Endothelial cell of umbilical vein (primary cell): ENCODE data around the gene GPATCH1. TPM values are rescaled to one million over a fixed set of nuclear protein-coding genes. Genes with fewer than 3 reads are reported as not detected.

Source experiments
- BruUV-seq: library from RNA; stranded (reverse); fragments of 400-500 nt; replicated peaks from 2 replicates; lab custom pipeline; 2021; lab: Mats Ljungman, UMichigan
- CTCF ChIA-PET: fragments of 300-600, 350-600 bp; sonication (Branson Sonifier 250); formaldehyde crosslinking; loops from one replicate; lab custom pipeline; 2021; ENCODE audit warnings: antibody characterized with exemption, inconsistent platforms; lab: Charles Lee
- POLR2A ChIA-PET: fragments of 300-600, 350-600 bp; sonication (Branson Sonifier 250); formaldehyde crosslinking; loops from one replicate; lab custom pipeline; 2021; ENCODE audit warnings: antibody characterized with exemption, inconsistent platforms; lab: Charles Lee
- DNase-seq: peaks from one replicate; pipeline ENCODE4 v3.0.0-alpha.2; 2011; ENCODE audit warnings: low read depth, low spot score
- FAIRE-seq: peaks from 2 replicates; lab custom pipeline; 2011; peaks lifted over from hg19 to GRCh38; lab: Jason Lieb, UNC
- H2AFZ ChIP-seq: 2 replicates; pipeline ENCODE4 v1.6.0; 2012; ENCODE audit warnings: low read depth, low read length, control low read depth, inconsistent platforms
- H3K27ac ChIP-seq: 2 replicates; pipeline ENCODE4 v1.5.1; 2011; ENCODE audit warnings: low read depth, mild to moderate bottlenecking, control low read depth, low read length, moderate library complexity; ENCODE audit not compliant: insufficient read depth
- H3K27me3 ChIP-seq, 2 experiments: 2 replicates each; pipeline versions ENCODE4 v1.6.0 to v1.6.1; 2011; ENCODE audit warnings: low read length in 2 of 2, mixed read lengths in 1 of 2; ENCODE audit not compliant: control insufficient read depth in 2 of 2, insufficient read depth in 2 of 2
- H3K36me3 ChIP-seq, 2 experiments: 2 replicates in 1 of 2; 3 replicates in 1 of 2; pipeline ENCODE4 v1.5.1; 2011; ENCODE audit warnings: low read length in 2 of 2, mild to moderate bottlenecking in 1 of 2, moderate library complexity in 1 of 2; ENCODE audit not compliant: control insufficient read depth in 2 of 2, insufficient read depth in 2 of 2; ENCODE audit errors: extremely low read depth in 1 of 2
- H3K4me1 ChIP-seq: 3 replicates; pipeline ENCODE4 v1.5.1; 2011; ENCODE audit warnings: mild to moderate bottlenecking, low read length; ENCODE audit not compliant: control insufficient read depth, insufficient read depth; ENCODE audit errors: extremely low read depth
- H3K4me2 ChIP-seq: 2 replicates; pipeline ENCODE4 v1.6.1; 2011; ENCODE audit warnings: low read length, control low read depth, mixed read lengths; ENCODE audit not compliant: insufficient read depth
- H3K4me3 ChIP-seq, 3 experiments: fragments of 200-600 bp in 1 of 3; sonication (generic), shearing (Covaris generic) in 1 of 3; replicated peaks in 1 of 3; 2 replicates each; pipeline ENCODE4 v1.5.1; 2011 to 2016; ENCODE audit warnings: control low read depth in 3 of 3, low read length in 3 of 3, mild to moderate bottlenecking in 2 of 3, inconsistent platforms in 1 of 3, low read depth in 1 of 3, moderate library complexity in 1 of 3; ENCODE audit not compliant: insufficient read depth in 1 of 3
- H3K79me2 ChIP-seq: 2 replicates; pipeline ENCODE4 v1.6.0; 2012; ENCODE audit warnings: low read length, inconsistent platforms; ENCODE audit not compliant: control insufficient read depth, insufficient read depth
- H3K9ac ChIP-seq: replicated peaks from 2 replicates; pipeline ENCODE3; 2011; ENCODE audit warnings: low read length, control low read depth; ENCODE audit not compliant: insufficient read depth; ENCODE audit errors: extremely low read depth
- H3K9me1 ChIP-seq: replicated peaks from 3 replicates; pipeline ENCODE4 v1.6.0; 2011; ENCODE audit warnings: mild to moderate bottlenecking, low read length; ENCODE audit not compliant: control insufficient read depth, insufficient read depth; ENCODE audit errors: extremely low read depth
- H3K9me3 ChIP-seq: replicated peaks from 2 replicates; pipeline ENCODE4 v1.5.1; 2012; ENCODE audit warnings: low read length, inconsistent platforms; ENCODE audit not compliant: control insufficient read depth, insufficient read depth
- H4K20me1 ChIP-seq: replicated peaks from 2 replicates; pipeline ENCODE3; 2011; ENCODE audit warnings: mild to moderate bottlenecking, low read length; ENCODE audit not compliant: control insufficient read depth, insufficient read depth; ENCODE audit errors: extremely low read depth
- CTCF ChIP-seq, 2 donors: IDR thresholded peaks; 1 replicate in 1 of 2; 2 replicates in 1 of 2; pipeline ENCODE4 v1.5.1; 2011; ENCODE audit warnings: low read length in 2 of 2, mild to moderate bottlenecking in 2 of 2, moderate library complexity in 2 of 2, control low read depth in 1 of 2, inconsistent platforms in 1 of 2, low read depth in 1 of 2; ENCODE audit not compliant: insufficient read depth in 1 of 2; ENCODE audit errors: extremely low read depth in 1 of 2
- EZH2 ChIP-seq: IDR thresholded peaks from 2 replicates; pipeline ENCODE4 v1.6.1; 2012; ENCODE audit warnings: borderline replicate concordance, low read depth, mild to moderate bottlenecking, moderate library complexity, low read length, inconsistent platforms; ENCODE audit not compliant: severe bottlenecking
- FOS ChIP-seq: IDR thresholded peaks from 2 replicates; pipeline ENCODE4 v1.6.1; 2011; ENCODE audit warnings: mild to moderate bottlenecking, low read length, moderate library complexity, borderline replicate concordance; ENCODE audit not compliant: insufficient read depth
- GATA2 ChIP-seq: IDR thresholded peaks from 2 replicates; pipeline ENCODE4 v1.7.0; 2011; ENCODE audit warnings: low read depth, mild to moderate bottlenecking, moderate library complexity, mixed read lengths, low read length; ENCODE audit not compliant: insufficient read length, insufficient read depth
- JUN ChIP-seq: IDR thresholded peaks from 2 replicates; pipeline ENCODE4 v1.6.1; 2011; ENCODE audit warnings: borderline replicate concordance, low read depth; ENCODE audit not compliant: insufficient read length, insufficient read depth
- MAX ChIP-seq: IDR thresholded peaks from 2 replicates; pipeline ENCODE4 v1.6.1; 2011; ENCODE audit not compliant: insufficient read depth, insufficient read length
- MYC ChIP-seq: IDR thresholded peaks from one replicate; pipeline ENCODE4 v1.6.1; 2011; ENCODE audit warnings: mild to moderate bottlenecking, low read depth, low read length
- POLR2A ChIP-seq: IDR thresholded peaks from 2 replicates; pipeline ENCODE4 v1.6.1; 2012; ENCODE audit warnings: low read depth, mild to moderate bottlenecking, control low read depth, low read length
- POLR2AphosphoS5 ChIP-seq: IDR thresholded peaks from 2 replicates; pipeline ENCODE4 v1.6.1; 2012; ENCODE audit warnings: low read depth, mild to moderate bottlenecking, control low read depth, low read length, moderate library complexity; ENCODE audit not compliant: insufficient read depth
- dilution Hi-C: fragments of 300-500 bp; cut with MboI; formaldehyde crosslinking; loops from one replicate; pipeline ENCODE4 v1.15.0; 2019; ENCODE audit warnings: low sequenced_read_pairs; ENCODE audit not compliant: extremely low pct_ligation_motif_present
- intact Hi-C: fragments of 100-400 bp; cut with micrococcal nuclease; formaldehyde crosslinking; loops from one replicate; pipeline ENCODE4 v1.10.0; 2022
- polyA plus RNA-seq, 4 experiments: library from polyadenylated mRNA; depleted of rRNA in 3 of 4; stranded (reverse) in 3 of 4; unstranded in 1 of 4; fragments of >200 nt; gene quantifications; 2 replicates each; pipeline versions ENCODE4 v1.2.1 to v1.2.3, GENCODE V29; 2011 to 2012; ENCODE audit warnings: missing spikeins in 1 of 4
- total RNA-seq: library from RNA; stranded (reverse); gene quantifications from 2 replicates; pipeline ENCODE4 v1.2.3, GENCODE V29; 2021

The GPATCH1 gene
- total and polyA plus RNA-seq, 2 donors (not counting 3 experiments of a cell fraction or from before 2014, with no cell fraction given), result 4.5 to 9.2 TPM

GRCh38 chr19:33168528-33168927 is 87.5 kb downstream of the GPATCH1 start:
- POLR2A ChIA-PET, result no interaction called here
- H3K9ac ChIP-seq, result no peak overlapping the region
- dilution Hi-C loops (no loop called here), intact Hi-C loops (no loop called here)
- no peak overlapping the region for H2AFZ ChIP-seq
- H3K27ac ChIP-seq, result no peak overlapping the region
- no peaks in the 10 kb centered on the region for H3K4me1 ChIP-seq
- H3K4me2 ChIP-seq, result no peak overlapping the region
- TF ChIP-seq MYC (no peak), POLR2A (no peak), CTCF (IDR thresholded peaks at IDR 0.05; ENCODE audit: extremely low read depth in 1 of 2, insufficient read depth in 1 of 2, low read depth in 1 of 2, low read length in 2 of 2) (no peak), FOS (no peak), POLR2AphosphoS5 (no peak), JUN (no peak), GATA2 (no peak), EZH2 (no peak), MAX (no peak)
- CTCF ChIA-PET, result interaction anchor here (0.9 kb wide), 1 partner anchor 16 kb away, joined by 3 read pairs; no protein-coding TSS in a partner anchor
- H3K9me1 ChIP-seq, result no peaks in the 10 kb centered on the region
- H3K4me3 ChIP-seq, result no peak overlapping the region
- FAIRE-seq (no peak), DNase-seq (no peak)
- no peaks in the 10 kb centered on the region for H3K36me3 ChIP-seq
- H3K79me2 ChIP-seq, result no peaks in the 10 kb centered on the region
- no peaks in the 10 kb centered on the region for H3K9me3 ChIP-seq
- no TSS peak for BruUV-seq
- H3K27me3 ChIP-seq, result no peaks in the 10 kb centered on the region
- no peaks in the 10 kb centered on the region for H4K20me1 ChIP-seq
